HAP-1 (cell line): ENCODE measurements around the gene CACTIN.

Experiments
- DNase-seq, 2 experiments: peaks; one replicate each; pipeline ENCODE4 v3.0.0-alpha.2; 2016 to 2020; ENCODE audit warnings: low spot score in 2 of 2
- H3K27me3 ChIP-seq: fragments of 250-450 bp; sonication (Bioruptor Pico); 2 replicates; pipeline ENCODE4 v1.5.1; 2020; ENCODE audit warnings: low read depth, mild to moderate bottlenecking, moderate library complexity
- H3K36me3 ChIP-seq: fragments of 250-450 bp; sonication (Bioruptor Pico); replicated peaks from 2 replicates; pipeline ENCODE4 v1.5.1; 2020; ENCODE audit warnings: mild to moderate bottlenecking
- H3K4me1 ChIP-seq: fragments of 250-450 bp; sonication (Bioruptor Pico); 2 replicates; pipeline ENCODE4 v1.5.1; 2020; ENCODE audit warnings: mild to moderate bottlenecking
- H3K4me3 ChIP-seq: fragments of 250-450 bp; sonication (Bioruptor Pico); 2 replicates; pipeline ENCODE4 v1.5.1; 2020; ENCODE audit warnings: mild to moderate bottlenecking, moderate library complexity
- H3K9me3 ChIP-seq: fragments of 250-450 bp; sonication (Bioruptor Pico); 2 replicates; pipeline ENCODE4 v1.5.1; 2020; ENCODE audit warnings: mild to moderate bottlenecking, moderate library complexity
- in situ Hi-C: fragments of 300-500 bp; cut with MboI; formaldehyde crosslinking; loops from 3 replicates; pipeline ENCODE4 v1.14.3; 2020; ENCODE audit warnings: low sequenced_read_pairs, inconsistent platforms, mixed read lengths

Gene CACTIN

DNA sequence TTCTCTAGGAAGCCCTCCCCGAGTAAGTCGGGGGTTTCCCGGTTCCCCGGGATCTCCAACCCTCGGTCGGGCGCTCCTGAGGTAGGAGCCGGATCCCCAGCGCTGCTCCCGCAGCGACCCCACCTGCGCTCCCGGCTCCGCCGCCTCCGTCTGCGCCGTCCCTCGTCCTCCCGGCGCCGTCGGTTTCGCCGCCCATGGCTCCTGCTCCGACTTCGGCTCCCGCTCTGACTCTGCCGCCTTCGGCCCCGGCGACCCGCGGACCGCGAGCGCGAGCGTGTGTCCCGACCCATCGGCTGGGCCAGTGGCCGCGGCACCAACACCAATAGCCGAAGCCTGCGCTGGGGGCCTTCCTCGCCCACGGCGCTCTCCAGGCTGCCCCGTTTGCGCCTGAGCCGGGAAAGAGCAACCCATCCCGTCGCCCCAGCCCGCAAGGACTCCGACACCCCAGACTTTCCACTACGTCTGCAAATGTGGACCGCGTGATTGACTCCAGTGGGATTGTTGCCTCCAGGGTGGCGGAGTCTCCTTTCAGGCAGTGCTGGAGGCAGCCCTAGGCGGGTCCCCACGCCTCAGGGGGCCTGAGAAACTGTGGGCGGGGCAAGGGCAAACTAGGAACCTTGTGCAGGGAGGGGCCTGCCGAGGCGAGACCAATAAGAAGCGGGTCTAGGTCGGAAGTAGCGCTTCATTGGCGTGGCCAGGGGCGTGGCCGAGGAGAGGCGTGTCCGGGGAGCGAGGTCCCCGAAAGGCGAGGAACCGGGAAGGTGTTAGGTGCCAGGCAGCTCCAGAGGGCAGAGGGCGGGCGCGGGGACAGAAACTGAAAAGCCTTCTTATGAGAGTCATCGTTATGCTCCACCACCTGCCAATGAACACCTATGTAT is at the start of gene CACTIN:
TSS of gene CACTIN (minus strand) at position 318 of the 878 bp plus-strand sequence. CDS start at position 290, 28 bp downstream.
- peaks cover 7% of the 10 kb centered on the region; the same call in 1 of the 2 replicates for H3K4me1 ChIP-seq
- in situ Hi-C loops, result no loop called here
- H3K27me3 ChIP-seq, result no peaks in the 10 kb centered on the region
- DNase-seq, result peak; percentile 97 to 100
- no peaks in the 10 kb centered on the region for H3K9me3 ChIP-seq
- H3K36me3 ChIP-seq, result peaks cover 12% of the 10 kb centered on the region
- H3K4me3 ChIP-seq, result peak within 1 kb of the TSS; percentile 98

DNA sequence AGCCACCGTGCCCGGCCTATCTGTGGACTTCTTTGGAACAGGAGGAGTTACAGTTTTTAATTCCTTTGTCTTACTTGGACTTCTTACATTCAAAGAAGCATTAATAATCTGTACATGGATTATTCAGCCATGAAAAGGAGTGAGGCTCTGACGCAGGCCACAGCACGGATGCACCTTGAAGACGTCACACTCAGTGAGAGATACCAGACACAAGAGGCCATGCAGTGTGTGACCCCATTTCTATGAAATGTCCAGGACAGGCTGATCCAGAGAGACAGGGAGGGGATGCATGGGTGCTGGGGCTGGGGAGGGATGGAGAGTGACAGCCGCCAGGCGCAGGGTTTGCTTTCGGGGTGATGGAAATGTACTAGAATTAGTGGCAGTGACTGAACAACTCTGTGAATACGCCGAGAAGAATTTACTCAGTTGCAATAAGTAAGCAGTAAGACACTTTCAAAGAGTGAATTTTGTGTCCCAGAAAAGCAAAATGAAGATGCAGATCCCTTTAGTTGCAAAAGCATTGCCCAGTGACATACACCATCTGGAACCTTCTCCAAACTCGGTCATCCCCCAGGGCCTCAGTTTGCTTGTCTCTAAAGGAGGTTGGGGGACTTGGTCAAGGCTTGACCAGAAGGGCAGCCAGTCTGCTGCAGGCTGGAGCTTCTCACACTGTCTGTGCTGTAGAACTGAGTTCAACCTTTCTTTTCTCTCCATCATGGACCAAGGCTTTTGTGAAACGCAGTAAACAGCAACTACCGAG is 48.4 kb upstream of the CACTIN start:
- no peaks in the 10 kb centered on the region for H3K4me1 ChIP-seq

DNA sequence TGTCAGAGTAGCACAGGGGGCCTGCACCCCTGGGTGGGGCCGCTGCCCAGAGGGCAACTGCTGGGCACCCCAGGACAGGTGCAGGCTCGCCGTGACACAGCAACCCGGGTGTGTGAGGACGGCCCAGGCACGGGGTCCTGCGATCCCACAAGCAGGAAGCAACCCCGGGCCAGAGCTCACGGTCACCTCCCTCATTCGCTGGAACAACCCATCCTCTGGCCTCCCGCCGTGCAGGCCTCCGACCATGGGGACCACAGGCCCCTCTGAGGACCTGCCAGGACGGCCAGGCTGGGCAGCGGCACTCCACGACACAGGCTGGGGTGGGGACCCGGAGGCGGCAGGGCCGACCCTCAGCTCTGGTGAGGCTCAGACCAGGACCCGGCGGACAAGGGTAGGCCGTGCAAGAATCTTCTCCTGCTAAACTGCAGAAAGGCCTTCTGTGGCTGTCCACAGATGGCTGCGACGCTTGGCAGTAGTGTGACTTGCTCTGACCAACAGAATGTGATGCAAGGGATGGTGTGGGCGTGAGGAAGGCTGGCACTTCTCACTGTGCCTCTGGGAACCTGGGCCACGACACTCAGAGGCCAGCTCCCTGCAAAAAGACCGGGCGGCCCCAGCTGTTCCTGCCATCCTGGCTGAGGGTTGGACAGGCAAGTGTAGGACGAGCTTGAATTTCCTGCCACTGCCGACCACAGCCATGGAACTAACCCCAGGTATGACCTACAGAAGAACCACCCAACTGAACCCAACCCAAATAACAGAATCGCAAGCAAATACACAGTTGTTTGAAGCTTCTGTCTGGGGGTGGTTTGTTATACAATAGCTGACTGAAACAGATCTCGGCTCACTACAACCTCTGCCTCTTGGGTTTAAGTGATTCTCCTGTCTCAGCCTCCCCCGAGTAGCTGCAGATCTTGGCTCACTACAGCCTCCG is 47.2 kb upstream of the CACTIN start:
- Histone ChIP-seq H3K36me3 (no peaks in the 10 kb centered on the region), H3K27me3 (no peaks in the 10 kb centered on the region), H3K9me3 (no peaks in the 10 kb centered on the region), H3K4me1 (no peaks in the 10 kb centered on the region), H3K4me3 (no peak overlapping the region)
- in situ Hi-C loops, result no loop called here
- DNase-seq, result no peak

More for the DNA sequence above, 48.4 kb upstream of the CACTIN start:
- H3K9me3 ChIP-seq, result no peaks in the 10 kb centered on the region
- no peak overlapping the region for H3K4me3 ChIP-seq
- in situ Hi-C loops, result no loop called here
- DNase-seq, result no peak
- no peaks in the 10 kb centered on the region for H3K27me3 ChIP-seq
- no peaks in the 10 kb centered on the region for H3K36me3 ChIP-seq

DNA sequence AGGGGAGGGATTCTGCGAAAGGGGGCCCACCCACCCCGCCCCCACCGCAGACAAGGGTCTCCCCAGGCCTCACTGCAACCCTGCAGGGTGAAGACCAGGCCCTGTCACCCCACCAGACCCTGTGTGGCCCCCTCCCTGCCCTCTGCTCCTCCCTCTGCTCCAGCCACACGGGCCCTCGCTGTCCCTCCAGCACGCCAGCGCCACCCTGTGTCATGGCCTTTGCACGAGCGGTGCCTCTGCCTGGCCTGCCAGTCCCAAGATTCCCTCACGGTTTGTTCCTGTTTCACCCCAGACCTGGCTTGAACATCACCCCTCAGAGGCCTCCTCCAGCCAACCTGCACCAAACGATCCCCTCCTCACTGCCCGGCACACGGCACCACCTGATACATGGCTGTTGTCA is 46.4 kb upstream of the CACTIN start:
- DNase-seq, result no peak
- Histone ChIP-seq H3K4me3 (no peak overlapping the region), H3K27me3 (no peaks in the 10 kb centered on the region), H3K9me3 (no peaks in the 10 kb centered on the region), H3K36me3 (no peaks in the 10 kb centered on the region), H3K4me1 (no peaks in the 10 kb centered on the region)
- in situ Hi-C loops, result no loop called here

DNA sequence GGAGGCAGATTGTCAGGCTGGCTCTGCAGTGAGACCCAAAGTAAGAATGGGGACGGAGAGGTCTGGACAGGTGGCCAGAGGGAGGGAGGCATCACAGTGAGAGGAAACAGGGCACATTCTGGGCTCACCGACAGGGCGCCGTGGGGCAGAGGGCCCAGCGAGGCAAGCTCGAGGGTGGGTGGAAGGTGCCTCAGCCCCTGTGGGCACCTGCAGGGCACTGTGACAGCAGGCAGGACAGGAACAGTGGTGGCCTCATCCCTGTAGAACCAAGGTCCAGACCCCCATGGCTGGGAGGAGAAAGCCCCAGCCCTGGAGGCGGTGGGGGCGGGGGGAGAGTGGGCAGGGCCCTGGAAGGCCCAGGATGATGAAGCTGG is 46.0 kb upstream of the CACTIN start:
- Histone ChIP-seq H3K4me1 (no peaks in the 10 kb centered on the region), H3K27me3 (no peaks in the 10 kb centered on the region), H3K4me3 (no peak overlapping the region), H3K36me3 (no peaks in the 10 kb centered on the region), H3K9me3 (no peaks in the 10 kb centered on the region)
- no peak for DNase-seq
- in situ Hi-C loops, result no loop called here

DNA sequence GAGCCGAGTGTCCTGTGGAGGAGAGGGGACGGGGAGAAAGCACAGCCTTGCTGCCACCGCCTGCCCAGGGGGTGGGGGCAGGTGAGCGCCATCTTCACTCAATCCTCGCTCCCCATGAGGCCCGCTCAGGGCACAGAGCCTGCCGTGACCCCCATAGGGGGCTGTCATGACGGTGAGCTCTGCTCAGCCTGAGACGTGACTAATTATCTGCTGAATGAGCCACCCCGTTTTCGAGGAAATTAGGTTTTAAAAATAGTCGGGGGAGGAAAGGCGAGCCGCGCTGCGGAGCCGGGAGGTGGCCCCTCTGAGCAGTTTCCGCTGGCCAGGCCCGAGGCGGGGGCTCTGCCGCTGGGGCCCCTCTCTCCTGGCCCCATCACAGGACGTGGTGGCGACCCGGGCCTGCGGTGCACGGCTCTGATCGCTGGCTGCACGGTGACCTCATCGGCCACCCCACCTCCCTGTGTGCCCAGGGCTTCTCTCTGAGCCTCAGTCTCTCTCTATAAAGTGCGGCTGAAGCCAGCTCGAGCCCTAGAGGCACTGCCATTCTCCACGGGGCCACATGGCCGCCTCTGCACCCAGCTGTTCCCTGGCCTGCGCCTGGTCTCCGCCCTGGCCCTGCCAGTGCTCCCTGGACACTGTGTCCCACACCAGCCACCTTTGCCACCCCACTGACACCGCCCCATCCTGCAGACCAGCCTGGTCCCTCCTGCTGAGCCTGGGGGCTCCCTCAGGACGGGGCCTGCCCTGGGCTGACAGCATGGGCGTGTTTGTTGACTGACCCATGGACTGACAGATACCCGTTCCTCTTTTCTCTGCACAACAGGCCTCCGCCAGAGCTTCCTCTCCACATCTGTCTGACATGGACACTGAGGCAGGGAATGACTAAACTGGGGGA is 45.3 kb upstream of the CACTIN start:
- Histone ChIP-seq H3K27me3 (no peaks in the 10 kb centered on the region), H3K9me3 (no peaks in the 10 kb centered on the region), H3K4me1 (no peaks in the 10 kb centered on the region), H3K4me3 (no peak overlapping the region), H3K36me3 (no peaks in the 10 kb centered on the region)
- no peak for DNase-seq
- in situ Hi-C loops, result no loop called here

DNA sequence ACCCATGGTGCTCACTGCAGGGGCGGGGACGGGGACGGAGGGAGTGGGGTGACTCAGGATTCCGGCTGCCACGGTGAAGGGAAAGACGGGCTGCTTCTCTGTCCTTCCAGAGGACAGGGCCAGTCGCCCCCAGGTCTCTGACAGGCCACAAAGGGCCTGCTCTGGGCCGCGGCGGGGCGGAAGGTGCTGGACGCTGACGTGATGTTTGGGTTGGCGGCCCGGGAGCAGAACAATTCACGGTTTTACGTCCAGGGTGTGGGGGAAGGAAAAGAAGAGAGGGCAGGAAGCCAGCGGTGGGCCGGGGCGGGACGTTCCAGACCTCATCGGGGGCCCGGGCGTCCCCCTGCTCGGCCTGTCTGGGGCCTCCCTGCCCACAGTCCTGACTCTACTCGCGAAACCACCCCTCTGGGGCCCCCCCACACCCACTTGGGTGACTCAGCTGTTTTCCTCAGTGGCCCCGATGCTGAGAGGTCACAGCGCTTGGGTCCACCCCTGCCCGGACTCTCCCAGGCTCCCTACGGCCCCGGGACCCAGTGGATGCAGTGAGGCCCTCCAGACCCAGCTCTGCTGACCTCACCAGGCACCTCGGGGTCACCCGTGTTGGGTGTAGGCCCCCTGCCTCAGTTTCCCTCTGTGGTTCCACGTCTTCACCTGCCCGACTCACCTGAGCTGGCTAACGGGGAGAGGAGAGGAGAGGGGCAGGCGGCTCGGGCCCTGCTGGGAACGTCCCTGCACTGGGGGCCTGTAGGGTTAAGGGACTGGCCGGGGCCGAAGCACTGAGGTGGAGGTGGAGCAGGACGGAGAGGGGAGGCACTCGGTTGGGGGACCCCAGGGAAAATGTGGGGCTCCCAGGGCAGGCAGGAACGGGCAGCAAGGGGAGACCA is 44.4 kb upstream of the CACTIN start:
- no peaks in the 10 kb centered on the region for H3K9me3 ChIP-seq
- no peaks in the 10 kb centered on the region for H3K4me1 ChIP-seq
- no peaks in the 10 kb centered on the region for H3K27me3 ChIP-seq
- in situ Hi-C loops, result no loop called here
- H3K36me3 ChIP-seq, result no peaks in the 10 kb centered on the region
- no peak for DNase-seq
- H3K4me3 ChIP-seq, result no peak overlapping the region

DNA sequence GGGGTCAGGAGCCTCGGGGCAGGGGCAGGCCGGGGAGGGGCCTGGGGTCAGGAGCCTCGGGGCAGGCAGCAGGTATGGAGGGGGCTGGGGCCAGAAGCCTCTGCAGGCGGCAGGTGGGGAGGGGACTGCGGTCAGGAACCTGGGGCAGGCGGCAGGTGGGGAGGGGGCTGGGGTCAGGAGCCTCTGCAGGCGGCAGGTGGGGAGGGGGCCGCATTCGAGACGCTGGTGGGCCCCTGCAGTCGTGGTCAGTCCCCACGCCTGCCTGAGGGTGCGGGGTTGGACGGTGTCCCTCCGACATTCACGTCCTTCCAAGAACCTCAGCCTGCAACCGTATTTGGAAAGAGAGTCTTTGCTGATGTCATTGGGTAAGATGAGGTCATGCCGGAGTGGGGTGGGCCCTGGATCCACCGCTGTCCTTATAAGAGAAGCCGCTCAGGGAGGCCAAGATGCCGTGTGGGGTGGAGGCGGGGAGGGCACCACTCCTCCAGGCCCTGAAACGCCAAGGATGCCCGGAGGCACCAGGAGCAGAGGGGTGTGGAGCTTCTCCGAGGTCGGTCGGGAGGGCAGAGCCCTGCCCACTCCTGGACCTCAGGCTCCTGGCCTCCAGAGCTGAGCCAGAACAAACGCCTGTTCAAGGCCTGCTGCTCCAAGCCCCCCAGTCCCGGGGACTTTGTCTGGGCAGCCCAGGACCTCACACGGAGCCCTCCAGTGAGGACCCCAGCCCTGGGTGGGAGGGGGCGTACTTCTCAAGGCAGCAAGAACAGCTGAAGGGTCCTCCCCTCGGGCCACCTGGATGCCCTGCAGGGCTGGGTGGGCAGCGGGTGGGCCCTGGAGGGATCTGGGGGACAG is 43.6 kb upstream of the CACTIN start:
- in situ Hi-C loops, result no loop called here
- no peak overlapping the region for H3K4me3 ChIP-seq
- DNase-seq, result no peak
- no peaks in the 10 kb centered on the region; the same call in 1 of the 2 replicates for H3K36me3 ChIP-seq
- no peaks in the 10 kb centered on the region for H3K4me1 ChIP-seq
- H3K9me3 ChIP-seq, result no peaks in the 10 kb centered on the region
- no peaks in the 10 kb centered on the region for H3K27me3 ChIP-seq

DNA sequence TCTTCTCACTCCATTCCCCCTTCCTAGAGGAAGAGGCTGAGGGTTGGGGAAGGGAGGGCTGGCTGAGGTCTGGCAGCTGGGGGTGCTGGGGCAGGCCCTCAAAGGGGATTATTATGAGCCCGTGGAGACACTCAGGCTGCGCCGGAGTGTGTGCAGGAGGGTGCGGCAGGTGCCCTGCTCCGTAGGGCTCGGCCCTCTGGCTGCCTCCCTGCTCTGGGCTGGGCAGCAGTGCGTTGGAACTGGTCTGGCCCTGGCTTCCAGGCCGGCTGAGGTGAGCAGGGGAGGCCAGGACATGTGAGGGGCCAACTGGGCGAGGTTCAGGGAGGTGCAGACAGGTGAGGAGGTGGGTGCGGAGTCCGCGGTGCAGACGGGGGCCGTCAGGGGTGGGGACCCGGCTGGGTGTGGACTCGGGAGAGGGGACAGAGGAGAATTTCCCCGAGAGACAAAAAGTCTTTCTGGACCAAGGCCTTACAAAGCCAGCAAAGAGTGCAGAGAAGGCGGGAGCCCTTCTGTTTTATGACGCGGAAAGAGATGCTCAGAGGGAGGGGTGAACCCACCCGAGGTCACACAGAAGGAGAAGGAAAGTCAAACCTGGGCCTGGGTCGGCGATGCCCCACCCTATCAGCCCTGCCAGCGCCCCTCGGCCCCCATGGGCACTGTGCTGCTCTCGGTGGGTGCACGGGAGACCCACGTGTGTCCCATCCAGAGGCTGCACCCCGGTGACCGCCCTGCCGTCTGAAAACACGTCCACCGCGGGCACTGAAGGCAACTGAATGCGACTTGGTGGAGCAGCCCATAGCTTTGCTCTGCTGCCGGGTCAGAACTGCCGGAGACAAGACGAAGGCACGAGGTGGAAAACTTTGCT is 42.7 kb upstream of the CACTIN start:
- no peak overlapping the region for H3K4me3 ChIP-seq
- H3K9me3 ChIP-seq, result no peaks in the 10 kb centered on the region
- in situ Hi-C loops, result no loop called here
- no peak for DNase-seq
- H3K27me3 ChIP-seq, result no peaks in the 10 kb centered on the region
- no peaks in the 10 kb centered on the region for H3K4me1 ChIP-seq
- no peaks in the 10 kb centered on the region; the same call in 1 of the 2 replicates for H3K36me3 ChIP-seq

DNA sequence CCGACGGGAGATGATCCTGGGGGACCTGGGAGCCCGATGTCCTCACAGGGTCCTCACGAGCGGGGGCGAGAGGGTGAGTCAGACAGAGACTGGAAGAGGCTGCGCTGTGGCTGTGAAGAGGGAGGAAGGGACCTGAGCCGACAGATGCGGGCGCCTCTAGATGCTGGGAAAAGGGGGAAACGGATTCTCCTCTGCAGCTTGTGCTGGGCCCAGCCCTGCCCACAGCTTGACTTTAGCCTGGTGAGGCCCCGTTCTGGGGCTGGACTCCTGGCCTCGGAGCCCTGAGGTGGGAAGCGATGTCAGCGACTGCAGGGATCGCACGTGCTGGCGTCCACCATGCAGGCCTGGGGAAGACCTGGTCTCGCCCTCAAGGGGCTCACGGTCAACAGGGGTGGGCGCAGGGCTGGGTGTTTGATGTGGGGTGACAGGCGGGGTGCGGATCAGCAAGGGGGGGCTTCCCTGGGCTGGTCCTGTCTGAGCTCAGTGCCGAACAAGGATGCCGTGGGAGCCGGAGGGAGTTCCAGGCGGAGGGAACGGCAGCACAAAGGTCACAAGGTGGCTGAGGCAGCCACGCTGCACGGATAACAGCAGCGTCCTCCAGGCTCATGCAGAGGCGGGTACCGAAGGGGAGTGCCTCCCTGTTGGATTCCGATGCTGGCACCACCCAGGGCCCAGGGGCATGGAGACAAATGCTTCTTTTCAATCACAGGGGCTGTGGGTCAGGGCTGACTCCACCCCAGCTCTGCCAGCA is 41.9 kb upstream of the CACTIN start:
- Histone ChIP-seq H3K9me3 (no peaks in the 10 kb centered on the region), H3K36me3 (peaks cover 4% of the 10 kb centered on the region; the same call in 1 of the 2 replicates), H3K4me3 (no peak overlapping the region), H3K4me1 (no peaks in the 10 kb centered on the region), H3K27me3 (no peaks in the 10 kb centered on the region)
- no peak for DNase-seq
- in situ Hi-C loops, result no loop called here
